ENCODE data around the gene RSBN1. TPM values are rescaled to one million over a fixed set of nuclear protein-coding genes. Genes with fewer than 3 reads are reported as not detected.

The RSBN1 gene
- total RNA-seq, 2 donors from 2014 or later, result 14.2 to 17.4 TPM

DNA sequence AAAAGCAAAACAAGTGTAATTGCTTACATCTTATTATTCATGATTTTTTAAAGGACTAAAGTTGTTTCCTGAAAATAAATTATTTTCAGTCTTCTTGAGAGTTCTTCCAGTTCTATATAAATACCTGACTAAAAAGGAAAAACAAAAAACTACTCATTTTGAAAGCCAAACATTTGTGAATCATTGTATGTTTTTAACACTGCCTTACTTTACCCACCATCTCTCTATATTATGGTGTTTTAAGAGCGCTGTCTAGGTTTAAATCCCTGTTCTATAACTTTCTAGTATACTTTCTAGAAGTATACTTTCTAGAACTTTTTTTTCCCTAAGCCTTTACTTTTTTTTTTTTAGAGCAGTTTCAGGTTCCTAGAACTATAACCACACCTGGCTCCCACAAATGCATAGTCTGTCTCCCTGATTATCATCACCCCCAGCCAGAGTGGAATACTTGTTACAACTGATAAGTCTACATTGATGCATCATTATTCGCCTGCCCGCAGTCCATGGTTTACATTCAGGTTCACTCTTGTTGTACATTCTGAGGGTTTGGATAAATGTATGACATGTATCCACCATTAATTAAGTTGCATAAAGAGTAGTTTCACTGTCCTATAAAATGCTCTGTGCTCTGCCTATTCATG is 9.8 kb downstream of the RSBN1 start:
- DNase-seq (no peak), ATAC-seq (no peak)
- TF ChIP-seq POLR2A (IDR thresholded peaks at IDR 0.05), result no peak
- TF ChIP-seq, protein P1, sequence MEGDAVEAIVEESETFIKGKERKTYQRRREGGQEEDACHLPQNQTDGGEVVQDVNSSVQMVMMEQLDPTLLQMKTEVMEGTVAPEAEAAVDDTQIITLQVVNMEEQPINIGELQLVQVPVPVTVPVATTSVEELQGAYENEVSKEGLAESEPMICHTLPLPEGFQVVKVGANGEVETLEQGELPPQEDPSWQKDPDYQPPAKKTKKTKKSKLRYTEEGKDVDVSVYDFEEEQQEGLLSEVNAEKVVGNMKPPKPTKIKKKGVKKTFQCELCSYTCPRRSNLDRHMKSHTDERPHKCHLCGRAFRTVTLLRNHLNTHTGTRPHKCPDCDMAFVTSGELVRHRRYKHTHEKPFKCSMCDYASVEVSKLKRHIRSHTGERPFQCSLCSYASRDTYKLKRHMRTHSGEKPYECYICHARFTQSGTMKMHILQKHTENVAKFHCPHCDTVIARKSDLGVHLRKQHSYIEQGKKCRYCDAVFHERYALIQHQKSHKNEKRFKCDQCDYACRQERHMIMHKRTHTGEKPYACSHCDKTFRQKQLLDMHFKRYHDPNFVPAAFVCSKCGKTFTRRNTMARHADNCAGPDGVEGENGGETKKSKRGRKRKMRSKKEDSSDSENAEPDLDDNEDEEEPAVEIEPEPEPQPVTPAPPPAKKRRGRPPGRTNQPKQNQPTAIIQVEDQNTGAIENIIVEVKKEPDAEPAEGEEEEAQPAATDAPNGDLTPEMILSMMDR (IDR thresholded peaks at IDR 0.05), result no peak
- H3K4me1 ChIP-seq, result peaks cover 89% of the 10 kb centered on the region
- H3K27me3 ChIP-seq, result no peaks in the 10 kb centered on the region
- peak overlapping the region in 3 of 4 donors; percentile 66 to 96 (median 88) for H3K27ac ChIP-seq
- no peaks in the 10 kb centered on the region for H3K36me3 ChIP-seq (replicated peaks in 1 of 2; ENCODE audit: insufficient read depth in 1 of 2, low read depth in 2 of 2)
- H3K4me3 ChIP-seq, result no peak overlapping the region
- 95% methylated on average over 3 of the region's 3 CpGs for WGBS, 2 donors
- H3K9me3 ChIP-seq, result no peaks in the 10 kb centered on the region
- intact Hi-C loops (cut with DNase I), result no loop called here

DNA sequence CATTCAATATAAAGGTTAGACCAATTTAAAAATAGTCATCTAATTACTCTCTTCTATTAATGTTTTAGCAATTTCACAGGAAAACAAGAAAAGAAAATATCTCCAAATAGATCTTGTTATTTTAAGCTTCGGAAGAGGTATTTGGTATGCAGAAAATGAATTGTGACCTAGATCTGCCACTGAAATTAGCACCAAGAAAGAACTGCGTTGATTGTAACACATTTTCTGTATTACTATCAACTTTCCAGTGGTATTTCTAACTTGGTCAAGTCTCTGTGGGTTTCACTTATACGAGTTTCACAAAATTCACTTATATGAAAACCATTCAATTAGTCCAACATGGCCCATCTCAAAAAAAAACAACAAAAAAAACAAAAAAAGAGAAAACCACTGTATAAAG is 11.8 kb downstream of the RSBN1 start:
- no peak for DNase-seq
- no peak for ATAC-seq
- WGBS, 2 donors, result 64 to 75% methylated on average over 3 of the region's 3 CpGs
- no peaks in the 10 kb centered on the region for H3K36me3 ChIP-seq (replicated peaks in 1 of 2; ENCODE audit: insufficient read depth in 1 of 2, low read depth in 2 of 2)
- H3K4me3 ChIP-seq, result no peak overlapping the region
- peaks cover 77% of the 10 kb centered on the region for H3K4me1 ChIP-seq
- intact Hi-C loops (cut with DNase I), result no loop called here
- H3K9me3 ChIP-seq, result no peaks in the 10 kb centered on the region
- H3K27me3 ChIP-seq, result no peaks in the 10 kb centered on the region
- TF ChIP-seq, protein P1 (IDR thresholded peaks at IDR 0.05), result no peak
- no peak for TF ChIP-seq POLR2A (IDR thresholded peaks at IDR 0.05)
- peak overlapping the region in 1 of 4 donors; percentile 26 for H3K27ac ChIP-seq

DNA sequence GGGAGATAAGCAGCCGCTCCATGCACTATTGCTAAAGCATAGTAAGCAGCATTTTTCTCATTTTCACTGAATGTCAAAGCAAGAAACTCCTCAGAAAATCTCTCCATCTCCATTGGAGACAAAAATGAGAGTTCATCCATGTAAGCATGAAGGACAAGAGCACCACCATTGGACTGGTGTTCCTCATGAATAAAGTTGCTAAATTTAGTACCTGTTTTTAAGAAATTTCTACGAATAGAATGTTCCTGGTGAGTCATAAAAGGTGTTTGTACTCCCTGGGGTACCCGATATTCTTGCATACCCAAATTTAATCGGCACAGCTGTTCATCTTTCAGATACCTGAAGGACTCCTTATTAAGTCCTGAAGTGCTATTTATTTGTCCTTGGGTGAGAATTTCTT is 14.8 kb downstream of the RSBN1 start:
- ATAC-seq, result no peak
- Histone ChIP-seq H3K36me3 (replicated peaks in 1 of 2; ENCODE audit: insufficient read depth in 1 of 2, low read depth in 2 of 2) (no peaks in the 10 kb centered on the region), H3K27ac (peak overlapping the region in 1 of 4 donors; percentile 20), H3K4me1 (peaks cover 78% of the 10 kb centered on the region), H3K9me3 (no peaks in the 10 kb centered on the region), H3K27me3 (no peaks in the 10 kb centered on the region), H3K4me3 (no peak overlapping the region)
- intact Hi-C loops (cut with DNase I), result no loop called here
- 61 to 66% methylated on average over 4 of the region's 4 CpGs for WGBS, 2 donors
- no peak for DNase-seq
- TF ChIP-seq, protein P1 (IDR thresholded peaks at IDR 0.05), result no peak
- no peak for TF ChIP-seq POLR2A (IDR thresholded peaks at IDR 0.05)

DNA sequence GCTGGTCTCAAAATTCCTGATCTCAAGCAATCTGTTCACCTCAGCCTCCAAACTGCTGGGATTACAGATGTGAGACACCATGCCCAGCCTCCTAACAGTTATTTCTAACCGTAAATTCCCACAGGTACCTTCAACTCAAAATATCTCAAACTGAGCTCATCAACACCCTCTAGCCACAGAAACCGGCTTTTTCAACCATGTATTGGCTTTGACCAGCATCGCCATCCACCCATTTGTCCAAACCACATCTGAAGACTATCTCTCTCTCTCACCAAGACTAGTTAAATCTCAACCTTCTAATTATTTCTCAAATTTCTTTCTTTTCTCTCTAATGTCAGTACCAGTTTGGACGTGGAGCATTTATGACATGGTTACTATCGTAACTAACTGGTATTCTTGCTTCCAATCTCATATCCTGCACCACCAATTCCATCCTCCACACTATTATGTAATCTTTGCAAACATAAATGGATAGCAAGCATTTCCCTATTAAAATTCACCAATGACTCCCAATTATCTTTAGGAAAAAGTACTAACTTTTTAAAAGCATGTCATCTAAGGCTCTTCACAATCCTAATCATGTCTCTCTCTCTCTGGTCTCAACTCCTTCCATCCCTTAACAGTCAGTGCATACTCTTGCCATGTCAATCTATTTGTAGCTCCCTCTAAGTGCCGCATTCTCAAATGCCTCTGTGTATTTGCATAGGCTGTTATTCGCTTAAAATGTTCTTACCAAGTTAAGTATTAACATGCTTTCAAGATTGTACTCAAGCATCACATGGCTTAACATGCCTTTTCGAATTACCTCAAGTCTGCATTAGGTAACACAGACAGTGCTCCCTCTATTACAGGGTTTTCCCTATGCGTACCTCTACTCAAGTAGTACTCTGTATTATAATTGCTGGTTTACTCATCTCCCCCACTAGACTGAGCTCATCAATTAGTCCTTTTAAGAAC is 18.1 kb downstream of the RSBN1 start:
- intact Hi-C loops (cut with DNase I), result no loop called here
- 43 to 47% methylated on average over 9 of the region's 9 CpGs for WGBS, 2 donors
- H3K4me1 ChIP-seq, result peaks cover 51% of the 10 kb centered on the region
- peak; percentile 99 for ATAC-seq
- peak; percentile 30 to 73 (median 50) for DNase-seq
- no peaks in the 10 kb centered on the region for H3K9me3 ChIP-seq
- H3K27ac ChIP-seq, result peak overlapping the region; percentile 68 to 87 (median 78)
- H3K36me3 ChIP-seq (replicated peaks in 1 of 2; ENCODE audit: insufficient read depth in 1 of 2, low read depth in 2 of 2), result no peaks in the 10 kb centered on the region
- no peak overlapping the region for H3K4me3 ChIP-seq
- peak in 2 of 3 donors; percentile 45 to 56 for TF ChIP-seq POLR2A (IDR thresholded peaks at IDR 0.05)
- TF ChIP-seq, protein P1 (IDR thresholded peaks at IDR 0.05), result peak in 2 of 7 experiments; percentile 10 to 11
- no peaks in the 10 kb centered on the region for H3K27me3 ChIP-seq

Measured in body of pancreas (tissue), 4 donors.